K562 (cell line): ENCODE results near the gene IGF1R. TPM values are rescaled to one million over a fixed set of nuclear protein-coding genes. Genes with fewer than 3 reads are reported as not detected.

Source experiments
- ETV1 ChIP-seq: fragments of 450-650 bp; conservative IDR thresholded peaks from 2 replicates; pipeline ENCODE4 v1.6.1; 2016; ENCODE audit warnings: missing genetic modification characterization, control low read depth, low read depth, missing compliant biosample characterization
- HOXB6 ChIP-seq: fragments of 250-450 bp; sonication (Bioruptor Pico); IDR thresholded peaks from 2 replicates; pipeline ENCODE4 v1.5.1; 2022; ENCODE audit warnings: mild to moderate bottlenecking, borderline replicate concordance
- SMARCB1 ChIP-seq: IDR thresholded peaks from 2 replicates; pipeline ENCODE4 v1.6.1; 2011; ENCODE audit warnings: improper control_type of control experiment, low read depth; ENCODE audit not compliant: insufficient read length
- XRCC5 ChIP-seq: fragments of 200-400 bp; formaldehyde crosslinking; IDR thresholded peaks from 2 replicates; pipeline ENCODE4 v1.6.1; 2017; ENCODE audit warnings: low read depth, mild to moderate bottlenecking, low read length
- ZNF224 ChIP-seq: sonication (generic); formaldehyde crosslinking; IDR thresholded peaks from 2 replicates; pipeline ENCODE4 v1.8.0; 2022; ENCODE audit warnings: mild to moderate bottlenecking, missing genetic modification reagents
- polyA plus RNA-seq, 8 experiments: library from polyadenylated mRNA; depleted of rRNA in 4 of 8; stranded (reverse) in 5 of 8; unstranded in 3 of 8; fragments of >200 nt; fragmentation: Nextera tagmentation in 2 of 8; fragmentation: Illumina TruSeq in 1 of 8; extraction: Ambion mirVana in 2 of 8; extraction: Trizol in 1 of 8; gene quantifications; 2 replicates each; pipeline versions ENCODE4 v1.2.1 to v1.2.3, GENCODE V29; 2011 to 2014; ENCODE audit warnings: inconsistent platforms in 1 of 8, missing spikeins in 1 of 8
- total RNA-seq, 7 experiments: library from RNA; depleted of rRNA in 6 of 7; stranded (reverse); fragments of >200 nt in 6 of 7; fragmentation: Illumina TruSeq in 2 of 7; extraction: Trizol in 2 of 7; gene quantifications; 2 replicates each; pipeline versions ENCODE4 v1.2.1 to v1.2.3, GENCODE V29; 2011 to 2021; ENCODE audit warnings: low replicate concordance in 1 of 7
- TF ChIP-seq, protein P1 (sequence below): fragments of 450-650 bp; IDR thresholded peaks from 2 replicates; pipeline ENCODE4 v1.6.1; 2016; ENCODE audit warnings: low read depth
- TF ChIP-seq, protein P2 (sequence below), 2 experiments: fragments of 450-650 bp in 1 of 2; sonication (generic) in 1 of 2; formaldehyde crosslinking in 1 of 2; IDR thresholded peaks; 2 replicates each; pipeline versions ENCODE4 v1.7.1 to v1.9.0; 2016 to 2022; ENCODE audit warnings: inconsistent platforms in 1 of 2, mild to moderate bottlenecking in 1 of 2, missing genetic modification reagents in 1 of 2

The IGF1R gene
- total and polyA plus RNA-seq, 9 of the 15 experiments (the other 6 are each of a cell fraction or from before 2014, with no cell fraction given) = 0.35 to 8.0 (median 1.6) TPM

DNA sequence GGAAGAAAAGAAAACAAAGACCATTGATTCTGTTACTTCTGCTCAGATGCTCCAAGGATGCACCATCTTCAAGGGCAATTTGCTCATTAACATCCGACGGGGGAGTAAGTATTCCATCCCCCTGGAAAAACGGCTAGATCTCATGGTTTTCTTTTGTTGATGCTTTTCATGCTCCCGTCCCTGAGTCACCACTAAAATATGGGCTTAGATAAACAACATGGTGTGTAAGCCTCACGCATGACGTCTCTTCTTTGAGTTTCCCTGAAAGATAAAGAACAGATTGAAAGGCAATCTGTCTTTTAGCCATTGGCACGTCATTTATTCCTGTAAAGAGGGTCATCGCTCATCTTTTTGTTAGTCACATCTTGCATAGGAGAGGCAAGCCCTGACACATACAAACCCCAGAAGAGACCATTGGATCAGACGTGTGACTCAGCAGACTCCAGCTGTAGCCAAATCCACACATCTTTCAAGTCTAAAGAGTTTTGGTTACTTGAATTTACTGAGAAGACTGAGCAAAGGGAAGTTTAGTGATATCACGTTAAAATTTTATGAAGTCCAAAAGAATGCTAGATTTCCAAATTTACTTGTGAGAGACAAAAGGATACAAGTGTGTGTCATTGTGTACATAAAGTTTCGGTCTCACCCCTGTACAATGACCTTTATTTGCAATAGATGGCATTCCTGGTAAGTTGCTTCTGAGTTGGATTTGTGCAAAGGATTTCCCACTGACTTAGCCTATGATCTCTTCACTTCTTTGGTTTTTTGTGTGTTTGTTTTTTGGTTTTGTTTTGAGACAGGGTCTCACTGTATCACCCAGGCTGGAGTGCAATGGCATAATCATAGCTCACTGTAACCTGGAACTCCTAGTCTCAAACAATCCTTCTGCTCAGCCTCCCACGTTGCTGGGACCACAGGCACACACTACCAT, 248.7 kb downstream of the IGF1R start (continued):
- TF ChIP-seq, protein P1, sequence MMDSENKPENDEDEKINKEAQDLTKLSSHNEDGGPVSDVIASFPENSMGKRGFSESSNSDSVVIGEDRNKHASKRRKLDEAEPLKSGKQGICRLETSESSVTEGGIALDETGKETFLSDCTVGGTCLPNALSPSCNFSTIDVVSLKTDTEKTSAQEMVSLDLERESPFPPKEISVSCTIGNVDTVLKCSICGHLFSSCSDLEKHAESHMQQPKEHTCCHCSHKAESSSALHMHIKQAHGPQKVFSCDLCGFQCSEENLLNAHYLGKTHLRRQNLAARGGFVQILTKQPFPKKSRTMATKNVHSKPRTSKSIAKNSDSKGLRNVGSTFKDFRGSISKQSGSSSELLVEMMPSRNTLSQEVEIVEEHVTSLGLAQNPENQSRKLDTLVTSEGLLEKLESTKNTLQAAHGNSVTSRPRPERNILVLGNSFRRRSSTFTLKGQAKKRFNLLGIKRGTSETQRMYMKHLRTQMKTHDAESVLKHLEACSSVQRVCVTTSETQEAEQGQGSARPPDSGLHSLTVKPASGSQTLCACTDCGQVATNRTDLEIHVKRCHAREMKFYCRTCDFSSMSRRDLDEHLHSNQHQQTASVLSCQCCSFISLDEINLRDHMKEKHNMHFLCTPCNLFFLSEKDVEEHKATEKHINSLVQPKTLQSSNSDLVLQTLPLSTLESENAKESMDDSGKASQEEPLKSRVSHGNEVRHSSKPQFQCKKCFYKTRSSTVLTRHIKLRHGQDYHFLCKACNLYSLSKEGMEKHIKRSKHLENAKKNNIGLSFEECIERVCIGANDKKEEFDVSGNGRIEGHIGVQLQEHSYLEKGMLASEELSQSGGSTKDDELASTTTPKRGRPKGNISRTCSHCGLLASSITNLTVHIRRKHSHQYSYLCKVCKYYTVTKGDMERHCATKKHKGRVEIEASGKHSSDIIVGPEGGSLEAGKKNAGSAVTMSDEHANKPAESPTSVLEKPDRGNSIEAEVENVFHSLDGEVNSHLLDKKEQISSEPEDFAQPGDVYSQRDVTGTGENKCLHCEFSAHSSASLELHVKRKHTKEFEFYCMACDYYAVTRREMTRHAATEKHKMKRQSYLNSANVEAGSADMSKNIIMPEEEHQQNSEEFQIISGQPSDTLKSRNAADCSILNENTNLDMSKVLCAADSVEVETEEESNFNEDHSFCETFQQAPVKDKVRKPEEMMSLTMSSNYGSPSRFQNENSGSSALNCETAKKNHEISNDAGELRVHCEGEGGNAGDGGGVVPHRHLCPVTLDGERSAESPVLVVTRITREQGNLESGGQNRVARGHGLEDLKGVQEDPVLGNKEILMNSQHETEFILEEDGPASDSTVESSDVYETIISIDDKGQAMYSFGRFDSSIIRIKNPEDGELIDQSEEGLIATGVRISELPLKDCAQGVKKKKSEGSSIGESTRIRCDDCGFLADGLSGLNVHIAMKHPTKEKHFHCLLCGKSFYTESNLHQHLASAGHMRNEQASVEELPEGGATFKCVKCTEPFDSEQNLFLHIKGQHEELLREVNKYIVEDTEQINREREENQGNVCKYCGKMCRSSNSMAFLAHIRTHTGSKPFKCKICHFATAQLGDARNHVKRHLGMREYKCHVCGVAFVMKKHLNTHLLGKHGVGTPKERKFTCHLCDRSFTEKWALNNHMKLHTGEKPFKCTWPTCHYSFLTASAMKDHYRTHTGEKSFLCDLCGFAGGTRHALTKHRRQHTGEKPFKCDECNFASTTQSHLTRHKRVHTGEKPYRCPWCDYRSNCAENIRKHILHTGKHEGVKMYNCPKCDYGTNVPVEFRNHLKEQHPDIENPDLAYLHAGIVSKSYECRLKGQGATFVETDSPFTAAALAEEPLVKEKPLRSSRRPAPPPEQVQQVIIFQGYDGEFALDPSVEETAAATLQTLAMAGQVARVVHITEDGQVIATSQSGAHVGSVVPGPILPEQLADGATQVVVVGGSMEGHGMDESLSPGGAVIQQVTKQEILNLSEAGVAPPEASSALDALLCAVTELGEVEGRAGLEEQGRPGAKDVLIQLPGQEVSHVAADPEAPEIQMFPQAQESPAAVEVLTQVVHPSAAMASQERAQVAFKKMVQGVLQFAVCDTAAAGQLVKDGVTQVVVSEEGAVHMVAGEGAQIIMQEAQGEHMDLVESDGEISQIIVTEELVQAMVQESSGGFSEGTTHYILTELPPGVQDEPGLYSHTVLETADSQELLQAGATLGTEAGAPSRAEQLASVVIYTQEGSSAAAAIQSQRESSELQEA = no peak
- TF ChIP-seq XRCC5 (no peak), ZNF224 (CRISPR knock-in tag) (no peak), SMARCB1 (no peak), HOXB6 (CRISPR knock-in tag) (no peak), ETV1 (tag) (no peak)
- TF ChIP-seq, protein P2, sequence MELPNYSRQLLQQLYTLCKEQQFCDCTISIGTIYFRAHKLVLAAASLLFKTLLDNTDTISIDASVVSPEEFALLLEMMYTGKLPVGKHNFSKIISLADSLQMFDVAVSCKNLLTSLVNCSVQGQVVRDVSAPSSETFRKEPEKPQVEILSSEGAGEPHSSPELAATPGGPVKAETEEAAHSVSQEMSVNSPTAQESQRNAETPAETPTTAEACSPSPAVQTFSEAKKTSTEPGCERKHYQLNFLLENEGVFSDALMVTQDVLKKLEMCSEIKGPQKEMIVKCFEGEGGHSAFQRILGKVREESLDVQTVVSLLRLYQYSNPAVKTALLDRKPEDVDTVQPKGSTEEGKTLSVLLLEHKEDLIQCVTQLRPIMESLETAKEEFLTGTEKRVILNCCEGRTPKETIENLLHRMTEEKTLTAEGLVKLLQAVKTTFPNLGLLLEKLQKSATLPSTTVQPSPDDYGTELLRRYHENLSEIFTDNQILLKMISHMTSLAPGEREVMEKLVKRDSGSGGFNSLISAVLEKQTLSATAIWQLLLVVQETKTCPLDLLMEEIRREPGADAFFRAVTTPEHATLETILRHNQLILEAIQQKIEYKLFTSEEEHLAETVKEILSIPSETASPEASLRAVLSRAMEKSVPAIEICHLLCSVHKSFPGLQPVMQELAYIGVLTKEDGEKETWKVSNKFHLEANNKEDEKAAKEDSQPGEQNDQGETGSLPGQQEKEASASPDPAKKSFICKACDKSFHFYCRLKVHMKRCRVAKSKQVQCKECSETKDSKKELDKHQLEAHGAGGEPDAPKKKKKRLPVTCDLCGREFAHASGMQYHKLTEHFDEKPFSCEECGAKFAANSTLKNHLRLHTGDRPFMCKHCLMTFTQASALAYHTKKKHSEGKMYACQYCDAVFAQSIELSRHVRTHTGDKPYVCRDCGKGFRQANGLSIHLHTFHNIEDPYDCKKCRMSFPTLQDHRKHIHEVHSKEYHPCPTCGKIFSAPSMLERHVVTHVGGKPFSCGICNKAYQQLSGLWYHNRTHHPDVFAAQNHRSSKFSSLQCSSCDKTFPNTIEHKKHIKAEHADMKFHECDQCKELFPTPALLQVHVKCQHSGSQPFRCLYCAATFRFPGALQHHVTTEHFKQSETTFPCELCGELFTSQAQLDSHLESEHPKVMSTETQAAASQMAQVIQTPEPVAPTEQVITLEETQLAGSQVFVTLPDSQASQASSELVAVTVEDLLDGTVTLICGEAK (IDR thresholded peaks at IDR 0.05) = no peak
- TF ChIP-seq, protein P2 (CRISPR knock-in tag; IDR thresholded peaks at IDR 0.05) = no peak
